Left lung (tissue), 10 donors: Measurements from ENCODE around the gene CCL20. TPM values are rescaled to one million over a fixed set of nuclear protein-coding genes. Genes with fewer than 3 reads are reported as not detected.

Experiments used
- ATAC-seq: fragments of 200-7000 bp; cut with Tn5 transposase; one replicate; pipeline ENCODE4 v1.9.1; 2020; ENCODE audit warnings: moderate library complexity
- DNase-seq, 4 donors: peaks; one replicate each; pipeline ENCODE4 v3.0.0-alpha.2; 2013 to 2020
- H3K27ac ChIP-seq, 2 donors: fragments of 200-600 bp; sonication (generic) in 1 of 2; one replicate each; pipeline versions ENCODE4 v1.5.0 to v1.8.0; 2020 to 2021
- H3K27me3 ChIP-seq, 2 donors: fragments of 200-600 bp; sonication (generic) in 1 of 2; one replicate each; pipeline versions ENCODE4 v1.5.0 to v1.8.0; 2020 to 2021
- H3K36me3 ChIP-seq, 2 donors: fragments of 200-600 bp; sonication (generic) in 1 of 2; one replicate each; pipeline versions ENCODE4 v1.5.0 to v1.8.0; 2020 to 2021
- H3K4me1 ChIP-seq, 2 donors: fragments of 200-600 bp; one replicate each; pipeline ENCODE4 v1.8.0; 2021
- H3K4me3 ChIP-seq, 2 donors: fragments of 200-600 bp; sonication (generic) in 1 of 2; one replicate each; pipeline versions ENCODE4 v1.5.0 to v1.8.0; 2020 to 2021; ENCODE audit warnings: mild to moderate bottlenecking in 1 of 2
- H3K9me3 ChIP-seq, 2 donors: fragments of 200-600 bp; sonication (generic) in 1 of 2; one replicate each; pipeline versions ENCODE4 v1.5.0 to v1.8.0; 2020 to 2021
- CTCF ChIP-seq, 2 donors: fragments of 200-600 bp; sonication (generic) in 1 of 2; IDR thresholded peaks; one replicate each; pipeline versions ENCODE4 v1.5.0 to v1.8.0; 2021; ENCODE audit warnings: antibody characterized with exemption in 2 of 2
- intact Hi-C, 2 donors: fragments of 100-400 bp; cut with DNase I; formaldehyde crosslinking; loops; one replicate each; pipeline versions ENCODE4 v1.11.2 to v1.14.2; 2022
- polyA plus RNA-seq, 6 donors: library from polyadenylated mRNA; unstranded; fragments of 120-200 nt; gene quantifications; one replicate each; pipeline ENCODE4 v1.2.1, GENCODE V29; 2013; ENCODE audit not compliant: insufficient read length in 6 of 6
- total RNA-seq, 2 donors: library from RNA; stranded (reverse); fragmentation: NEBNext Ultra II Directional; extraction: Animal tissue kit (Norgen Biotek cat#: 25700); gene quantifications; one replicate each; pipeline ENCODE4 v1.2.1, GENCODE V29; 2021
- donor health status: DM: no; HTN: yes; CAD: no.
- donor health status: DM: no; HTN: no; CAD: no.

Gene CCL20
- total and polyA plus RNA-seq, 8 donors: 0.56 to 15.7 (median 0.92) TPM; not detected in 1

GRCh38 chr2:227855440-227855839 is 41.8 kb downstream of the CCL20 start:
- TF ChIP-seq CTCF (IDR thresholded peaks at IDR 0.05): no peak
- intact Hi-C loops: no loop called here
- Histone ChIP-seq H3K36me3 (no peaks in the 10 kb centered on the region), H3K4me1 (no peaks in the 10 kb centered on the region), H3K4me3 (no peak overlapping the region), H3K27me3 (no peaks in the 10 kb centered on the region), H3K9me3 (no peaks in the 10 kb centered on the region), H3K27ac (no peak overlapping the region)
- no peak for DNase-seq
- ATAC-seq: no peak

DNA sequence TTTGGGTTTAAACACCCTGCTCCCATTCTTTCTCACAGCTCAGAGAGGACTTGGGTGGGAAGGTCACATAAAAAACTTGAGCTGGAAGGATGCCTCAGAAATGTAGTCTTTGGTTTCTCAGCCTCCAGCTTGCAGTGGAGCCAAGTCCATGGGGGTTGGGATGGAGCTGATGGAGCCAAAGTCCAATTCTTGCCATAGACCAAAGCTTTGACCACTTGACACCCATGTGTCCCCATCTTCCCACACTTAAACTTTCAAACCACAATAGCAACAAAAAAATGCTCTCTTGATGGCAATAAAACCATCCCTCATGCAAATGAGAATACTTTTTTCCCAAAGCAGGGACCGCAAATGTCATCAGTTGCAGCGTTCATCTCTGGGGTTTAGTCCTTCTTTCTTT is 43.1 kb downstream of the CCL20 start:
- intact Hi-C loops: no loop called here
- Histone ChIP-seq H3K36me3 (no peaks in the 10 kb centered on the region), H3K27ac (no peak overlapping the region)

GRCh38 chr2:227860221-227860641 is 46.6 kb downstream of the CCL20 start:
- Histone ChIP-seq H3K27me3 (no peaks in the 10 kb centered on the region), H3K4me1 (peaks cover 6 to 31% of the 10 kb centered on the region in 2 donors), H3K4me3 (no peak overlapping the region), H3K9me3 (no peaks in the 10 kb centered on the region), H3K36me3 (no peaks in the 10 kb centered on the region), H3K27ac (no peak overlapping the region)
- ATAC-seq (no peak), DNase-seq (no peak)
- intact Hi-C loops: no loop called here
- TF ChIP-seq CTCF (IDR thresholded peaks at IDR 0.05): no peak

More for the DNA sequence above, 43.1 kb downstream of the CCL20 start:
- H3K27me3 ChIP-seq: no peaks in the 10 kb centered on the region
- ATAC-seq (no peak), DNase-seq (no peak)
- no peak overlapping the region for H3K4me3 ChIP-seq
- no peak for TF ChIP-seq CTCF (IDR thresholded peaks at IDR 0.05)
- H3K9me3 ChIP-seq: no peaks in the 10 kb centered on the region
- peaks cover 0 to 11% of the 10 kb centered on the region in 2 donors for H3K4me1 ChIP-seq

DNA sequence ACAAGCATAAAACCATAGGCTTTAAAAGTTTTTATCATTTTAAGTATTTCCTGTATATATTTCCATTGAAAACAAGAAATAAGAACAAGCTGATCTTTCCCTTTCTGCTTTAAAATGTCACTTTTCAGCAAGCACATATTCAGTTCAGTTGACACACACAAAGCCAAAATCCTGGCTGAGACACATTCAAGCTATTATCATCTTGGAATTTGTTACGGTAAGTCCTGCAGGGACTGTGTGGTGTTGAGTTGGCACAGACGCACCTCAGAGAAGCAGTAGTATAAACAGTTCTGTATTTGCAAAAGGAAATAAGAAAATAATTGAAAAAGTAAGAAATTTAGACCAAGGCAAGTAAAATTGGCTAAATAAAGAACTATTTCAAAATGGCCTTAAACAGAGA is 47.4 kb downstream of the CCL20 start:
- H3K4me3 ChIP-seq: no peak overlapping the region
- no peaks in the 10 kb centered on the region for H3K9me3 ChIP-seq
- TF ChIP-seq CTCF (IDR thresholded peaks at IDR 0.05): no peak
- H3K27me3 ChIP-seq: no peaks in the 10 kb centered on the region
- DNase-seq: no peak
- peaks cover 6 to 31% of the 10 kb centered on the region in 2 donors for H3K4me1 ChIP-seq
- intact Hi-C loops: no loop called here
- no peaks in the 10 kb centered on the region for H3K36me3 ChIP-seq
- no peak overlapping the region for H3K27ac ChIP-seq
- no peak for ATAC-seq

GRCh38 chr2:227862227-227862740 is 48.6 kb downstream of the CCL20 start:
- ATAC-seq: peak; percentile 71
- no peaks in the 10 kb centered on the region for H3K9me3 ChIP-seq
- no peaks in the 10 kb centered on the region for H3K36me3 ChIP-seq
- peak overlapping the region in 1 of 2 donors; percentile 60 for H3K27ac ChIP-seq
- no peak overlapping the region for H3K4me3 ChIP-seq
- peaks cover 6 to 31% of the 10 kb centered on the region in 2 donors for H3K4me1 ChIP-seq
- DNase-seq: peak in 1 of 4 donors; percentile 48
- intact Hi-C loops: no loop called here
- no peaks in the 10 kb centered on the region for H3K27me3 ChIP-seq
- peak; percentile 52 to 74 for TF ChIP-seq CTCF (IDR thresholded peaks at IDR 0.05)
